Activated CD4-positive, CD25-positive, alpha-beta regulatory T cell treated with anti-CD3 and anti-CD28 coated beads, Interleukin-2, amount 50 U/mL, for 16 hours (primary cell): ENCODE measurements around the gene MON1A.
A peak's percentile ranks its signal among the peaks of the same experiment; 100 is the strongest.
"Not testable (repeated sequence)": the region's sequence is repeated elsewhere in the genome, so short reads cannot be mapped to it uniquely, and the experiment has no call there.

Experiments used
- DNase-seq: peaks from one replicate; pipeline ENCODE4 v3.0.0-alpha.2; 2020; ENCODE audit warnings: low read depth, low spot score

Gene MON1A

DNA sequence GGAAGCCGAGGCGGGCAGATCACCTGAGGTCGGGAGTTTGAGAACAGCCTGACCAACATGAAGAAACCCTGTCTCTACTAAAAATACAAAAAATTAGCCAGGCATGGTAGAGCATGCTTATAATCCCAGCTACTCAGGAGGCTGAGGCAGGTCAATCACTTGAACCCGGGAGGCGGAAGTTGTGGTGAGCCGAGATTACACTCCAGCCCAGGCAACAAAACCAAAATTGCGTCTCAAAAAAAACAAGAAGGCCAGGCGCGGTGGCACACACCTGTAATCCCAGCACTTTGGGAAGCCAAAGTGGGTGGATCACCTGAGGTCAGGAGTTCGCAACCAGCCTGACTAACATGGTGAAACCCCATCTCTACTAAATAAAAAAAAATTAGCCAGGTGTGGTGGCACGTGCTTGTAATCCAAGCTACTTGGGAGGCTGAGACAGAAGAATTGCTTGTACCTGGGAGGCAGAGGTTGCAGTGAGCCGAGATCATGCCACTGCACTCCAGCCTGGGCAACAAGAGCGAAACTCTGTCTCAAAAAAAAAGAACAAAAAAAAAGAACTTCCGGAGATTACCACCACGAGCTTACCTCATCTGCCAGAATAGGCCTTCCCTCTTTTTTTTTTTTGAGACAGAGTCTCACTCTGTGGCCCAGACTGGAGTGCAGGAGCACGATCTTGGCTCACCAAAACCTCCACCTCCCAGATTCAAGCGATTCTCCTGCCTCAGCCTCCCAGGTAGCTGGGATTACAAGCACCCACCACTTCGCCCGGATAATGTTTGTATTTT, 11.6 kb downstream of the MON1A start:
- not testable (repeated sequence) for DNase-seq

DNA sequence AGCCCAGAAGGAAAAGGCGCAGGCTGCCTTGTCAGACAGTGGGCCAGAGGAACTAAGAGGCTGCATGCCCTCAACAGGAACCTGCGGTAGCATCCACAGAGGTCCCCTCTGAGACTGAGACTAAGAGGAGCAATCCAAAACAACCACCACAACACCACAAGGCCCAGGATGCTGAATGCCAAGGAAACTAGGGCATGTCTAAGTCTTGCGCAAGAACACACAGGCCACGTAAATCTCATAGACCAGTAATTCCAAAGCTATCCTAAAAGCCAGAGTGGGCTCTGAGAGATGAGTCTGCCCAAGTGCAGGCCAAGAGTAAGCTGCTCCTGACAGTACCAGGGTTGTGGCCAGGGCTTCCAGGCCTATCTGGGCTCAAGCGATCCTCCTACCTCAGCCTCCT, 12.9 kb downstream of the MON1A start:
- DNase-seq: no peak

DNA sequence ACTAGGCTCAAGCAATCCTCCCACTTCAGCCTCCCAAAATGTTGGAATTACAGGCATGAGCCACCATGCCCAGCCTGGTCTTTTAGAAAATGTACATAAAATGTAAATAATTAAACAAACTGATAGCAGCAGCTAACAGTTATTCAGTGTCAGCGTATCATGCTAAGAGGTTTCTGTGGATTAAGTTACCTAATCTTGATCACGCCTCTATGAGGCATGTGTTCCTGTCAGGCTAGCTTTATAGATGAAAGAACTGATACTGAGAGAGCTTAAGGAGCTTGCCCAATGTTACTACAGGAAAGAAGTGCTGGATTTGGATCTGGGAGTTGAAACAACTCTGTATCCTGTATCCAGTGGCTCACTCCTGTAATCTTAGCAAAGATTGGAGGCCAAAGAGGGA, 14.7 kb downstream of the MON1A start:
- no peak for DNase-seq

DNA sequence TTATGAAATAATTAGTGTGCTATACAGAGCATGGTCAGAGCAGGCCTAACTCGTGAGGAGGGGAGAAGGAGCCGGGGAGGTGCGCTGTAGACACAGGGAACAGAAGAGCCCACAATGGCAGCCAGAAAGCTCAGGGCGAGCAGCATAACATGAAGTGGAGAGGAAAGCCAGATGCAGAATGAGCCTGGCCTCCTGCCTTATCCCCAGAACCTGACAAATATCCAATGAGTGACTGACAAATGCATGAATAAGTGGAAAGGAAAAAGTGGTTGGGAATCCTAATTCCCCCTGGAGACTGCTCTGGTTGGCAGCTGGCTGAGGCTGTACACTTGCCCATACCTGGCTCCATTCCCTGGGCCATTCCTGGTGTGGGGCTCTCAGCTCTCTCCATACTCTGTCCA, 16.7 kb downstream of the MON1A start:
- no peak for DNase-seq

DNA sequence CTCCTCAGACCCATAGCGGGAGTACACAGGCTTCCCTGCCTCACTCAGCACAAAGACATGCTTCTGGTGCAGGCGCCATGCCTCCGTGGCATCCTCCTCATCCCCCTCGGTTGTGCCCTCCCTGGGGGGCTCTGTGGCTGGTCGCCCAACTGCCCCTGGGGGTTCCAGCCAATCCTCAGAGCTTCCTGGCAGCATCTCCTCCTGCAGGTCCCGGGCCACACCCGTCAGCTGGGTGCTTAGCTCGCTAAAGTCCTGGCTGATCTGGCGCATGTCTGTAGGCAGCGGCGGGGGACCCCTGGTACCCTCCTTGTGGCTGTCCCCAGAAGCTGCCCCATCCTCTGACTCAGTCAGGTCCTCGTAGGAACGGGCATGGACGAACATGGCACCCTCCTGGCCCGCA, 18.0 kb downstream of the MON1A start:
- no peak for DNase-seq

DNA sequence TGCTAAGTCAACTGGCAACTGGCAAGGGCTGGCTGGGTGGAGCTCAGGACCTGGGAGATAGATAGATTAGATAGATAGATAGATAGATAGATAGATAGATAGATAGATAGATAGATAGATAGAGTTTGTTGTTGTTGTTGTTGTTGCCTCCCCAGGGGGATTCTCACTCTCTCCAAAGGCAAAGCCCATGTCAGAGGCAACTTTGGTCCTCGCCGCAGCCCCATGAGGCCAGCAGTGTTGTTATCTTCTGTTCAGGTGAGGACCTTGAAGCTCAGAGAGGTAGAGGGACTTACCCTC, 18.5 kb downstream of the MON1A start:
- no peak for DNase-seq

DNA sequence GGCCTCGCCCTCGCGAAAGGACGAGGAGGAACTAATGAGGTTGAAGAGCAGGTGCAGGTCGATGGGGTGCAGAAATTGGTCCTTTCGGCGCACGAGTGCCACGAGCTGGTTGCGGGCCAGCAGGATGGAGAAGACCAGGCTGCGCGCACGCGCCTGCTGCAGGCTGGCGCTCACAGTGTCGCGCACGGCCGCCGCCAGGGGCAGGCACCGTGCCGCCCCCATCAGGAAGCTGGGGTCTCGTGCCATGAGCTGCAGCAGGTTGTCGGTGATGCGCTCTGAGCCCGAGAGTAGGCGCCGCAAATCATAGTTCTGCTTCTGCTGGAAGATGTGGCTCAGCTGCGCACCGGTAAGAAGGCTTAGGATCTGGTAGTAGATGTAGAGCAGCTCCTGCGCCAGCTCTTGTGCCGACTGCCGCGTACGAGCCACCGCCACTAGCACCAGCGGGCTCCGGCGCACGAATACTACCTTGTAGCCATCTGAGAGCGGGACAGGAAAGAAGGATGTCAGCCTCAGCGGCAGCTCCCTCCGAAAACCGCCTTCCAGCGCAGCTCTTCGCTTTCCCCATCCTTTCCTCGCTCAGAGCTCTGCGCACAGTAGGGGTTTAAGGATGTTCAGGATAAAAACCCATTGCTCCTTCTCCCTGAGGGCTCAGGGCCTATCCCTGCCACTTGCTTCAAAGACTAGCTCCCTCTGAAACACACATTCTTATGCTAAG, 19.0 kb downstream of the MON1A start:
- DNase-seq: no peak

DNA sequence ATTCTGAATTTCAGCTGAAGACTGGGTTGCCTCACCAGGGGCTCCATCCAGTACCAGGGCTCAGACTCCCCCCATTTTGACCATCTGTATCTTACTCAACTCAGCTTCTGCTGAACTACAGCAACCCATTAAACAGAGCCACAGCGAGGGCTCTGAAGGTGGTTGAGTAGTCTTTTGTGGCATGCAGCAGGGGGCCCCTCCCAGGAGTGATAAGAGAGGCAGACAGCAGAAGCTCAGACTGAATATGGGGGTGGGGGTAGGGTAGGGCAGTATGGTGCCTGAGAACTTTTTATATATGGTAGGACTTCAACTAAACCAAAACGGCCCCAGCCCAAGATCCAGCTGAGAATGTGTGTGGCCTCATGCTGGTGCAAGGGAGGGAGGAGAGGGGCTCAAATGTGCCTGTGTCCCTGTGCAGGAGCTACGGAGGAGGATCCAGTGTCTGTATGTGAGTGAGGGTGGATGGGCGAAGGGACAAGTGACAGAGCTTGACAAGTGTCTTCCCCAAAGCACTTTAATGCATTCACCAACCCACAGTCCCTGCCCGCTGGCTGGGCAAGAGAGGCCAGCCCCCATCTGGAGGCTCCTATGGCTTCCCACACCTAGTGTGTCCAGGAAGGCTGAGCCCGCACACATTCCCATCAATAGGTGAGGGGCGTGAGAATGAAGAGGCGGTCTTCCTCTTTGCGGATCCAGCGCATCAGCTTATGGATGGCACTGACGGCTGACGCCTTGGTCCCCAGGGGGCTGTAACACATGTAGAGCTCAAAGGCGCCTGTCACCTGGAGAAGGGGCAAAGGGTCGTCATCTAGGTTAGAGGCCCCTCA, 21.0 kb downstream of the MON1A start:
- no peak for DNase-seq

DNA sequence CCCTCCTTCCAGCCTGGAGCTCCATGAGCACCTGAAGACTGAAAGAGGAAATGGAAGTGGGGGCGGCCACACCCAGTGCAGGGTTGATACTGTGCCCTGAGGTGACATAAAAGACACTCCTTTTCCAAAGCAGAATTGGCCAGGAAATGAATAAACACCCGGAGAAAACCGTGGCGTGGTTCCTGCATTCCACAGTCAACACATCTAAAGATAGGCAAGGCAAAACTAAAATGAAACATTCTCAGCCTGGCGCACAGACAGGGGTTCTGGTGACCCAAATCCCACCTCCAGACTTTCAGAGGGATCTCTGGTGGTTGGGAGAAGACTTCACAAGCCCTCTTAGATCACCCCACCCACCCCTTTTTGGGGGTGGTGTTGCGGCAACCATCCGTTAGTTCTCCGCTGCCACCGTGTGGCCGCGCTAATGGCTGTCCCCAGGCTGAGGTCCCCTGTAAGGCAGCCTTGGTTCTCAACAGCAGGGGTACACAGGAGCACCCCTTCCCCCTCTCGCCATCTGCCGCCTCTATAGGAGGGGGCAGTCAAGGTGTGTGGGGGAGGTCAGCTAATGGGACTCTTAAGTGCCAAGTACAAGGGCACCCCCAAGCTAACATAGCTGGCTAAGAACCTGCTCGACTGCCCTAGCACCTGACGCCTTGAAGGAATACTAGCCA, 23.4 kb downstream of the MON1A start:
- DNase-seq: peak; percentile 10

DNA sequence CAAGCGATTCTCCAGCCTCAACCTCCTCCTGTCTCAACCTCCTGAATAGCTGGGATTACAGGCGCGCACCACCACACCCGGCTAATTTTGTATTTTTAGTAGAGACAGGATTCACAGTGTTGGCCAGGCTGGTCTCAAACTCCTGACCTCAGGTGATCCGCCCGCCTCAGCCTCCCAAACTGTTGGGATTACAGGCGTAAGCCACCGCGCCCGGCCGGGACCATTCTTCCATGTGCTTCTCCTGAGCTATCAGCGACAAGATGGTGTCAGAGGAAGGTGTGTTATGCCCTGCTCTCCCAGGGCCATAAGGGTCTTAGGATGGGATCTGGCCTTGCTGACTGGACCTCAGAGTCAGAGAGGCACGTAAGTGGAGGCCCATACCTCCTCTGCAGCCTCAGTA, 25.2 kb downstream of the MON1A start:
- DNase-seq: not testable (repeated sequence)

DNA sequence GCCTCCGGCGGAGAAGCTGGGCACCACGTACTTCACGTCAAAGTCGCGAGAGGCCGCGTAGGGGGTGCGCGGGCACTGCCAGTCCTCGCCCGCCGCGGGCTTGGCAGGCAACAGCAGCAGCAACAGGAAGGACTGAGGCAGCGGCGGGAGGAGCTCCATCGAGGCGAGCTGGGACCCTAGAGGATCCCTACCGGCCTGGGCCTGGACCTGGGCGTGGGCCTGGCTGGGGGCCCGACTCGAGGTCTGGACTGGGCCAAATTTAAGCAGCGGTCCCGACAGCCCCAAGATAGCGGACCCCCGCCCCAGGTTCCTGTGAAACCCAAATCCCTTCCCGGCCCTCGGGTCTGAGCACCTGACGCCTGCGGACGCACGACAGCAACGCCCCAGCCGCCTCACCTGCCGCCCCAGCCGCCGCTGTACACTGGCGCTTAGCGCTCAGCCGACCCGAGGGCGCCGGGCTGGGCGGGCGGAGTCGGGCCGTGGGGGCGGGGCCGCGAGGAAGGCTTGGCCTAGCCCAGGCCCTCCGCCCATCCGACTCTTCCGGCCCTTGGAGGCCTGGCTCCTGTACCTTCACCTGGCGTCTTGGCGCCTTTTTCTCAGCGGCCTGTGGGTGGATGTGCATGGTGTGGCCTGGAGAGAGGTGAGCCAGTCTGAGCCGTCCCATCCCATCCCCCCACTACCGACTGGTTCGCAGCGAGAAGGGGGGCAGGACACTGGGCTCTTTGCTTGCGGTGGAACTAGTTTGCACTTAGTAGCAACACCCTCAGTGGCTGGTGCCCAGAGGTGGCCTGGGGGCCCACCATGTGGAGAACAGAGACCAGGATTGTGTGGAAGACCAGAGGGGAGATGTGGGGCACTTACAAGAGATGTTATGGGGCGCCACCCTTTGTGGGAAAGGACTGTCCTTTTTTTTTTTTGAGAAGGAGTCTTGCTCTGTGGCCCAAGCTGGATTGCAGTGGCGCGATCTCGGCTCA, 25.9 kb downstream of the MON1A start, which contains the start of gene MST1R:
MST1R (minus strand) TSS at position 423 of the 974 bp plus-strand sequence; CDS start at position 159, 264 bp downstream.
- peak; percentile 58 for DNase-seq

DNA sequence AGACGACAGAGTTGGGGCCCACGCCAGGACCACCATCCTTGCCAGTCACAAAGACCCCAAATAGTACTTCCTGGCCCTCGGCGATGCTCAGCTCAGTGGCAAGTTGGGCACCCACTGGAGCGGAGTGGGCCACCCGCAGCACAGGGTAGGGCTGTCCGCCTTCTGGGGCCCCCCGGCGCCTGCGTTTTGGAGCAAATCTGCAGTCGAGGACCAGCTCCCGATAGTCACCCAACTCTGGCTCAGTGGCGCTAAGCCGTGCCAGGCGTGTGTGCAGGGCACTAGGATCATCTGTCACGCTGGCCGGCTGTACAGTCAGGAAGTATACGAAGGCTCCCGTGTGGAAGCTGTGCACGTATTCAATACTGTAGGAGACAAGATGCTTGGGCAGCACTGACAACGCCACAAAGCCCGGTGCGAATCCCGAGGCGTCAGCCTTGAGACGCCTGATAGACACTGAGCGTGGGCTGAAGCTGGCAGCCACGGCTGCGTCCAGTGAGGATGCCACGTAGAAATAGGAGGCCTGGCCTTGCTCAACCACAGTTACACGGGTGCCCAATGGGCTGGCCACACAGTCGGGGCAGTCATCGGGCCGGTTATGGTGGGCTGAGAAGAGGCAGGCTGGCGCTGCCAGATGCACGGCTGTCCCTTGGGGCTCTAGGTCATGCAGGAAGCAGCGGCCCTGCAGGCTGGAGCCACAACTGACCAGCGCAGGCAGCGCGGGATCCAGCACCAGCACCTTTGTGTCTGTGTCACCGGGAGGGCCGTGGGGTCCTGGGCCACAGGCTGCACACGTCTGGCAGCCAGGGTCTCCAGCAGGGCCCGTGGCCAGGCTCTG, 26.9 kb downstream of the MON1A start:
- DNase-seq: no peak

DNA sequence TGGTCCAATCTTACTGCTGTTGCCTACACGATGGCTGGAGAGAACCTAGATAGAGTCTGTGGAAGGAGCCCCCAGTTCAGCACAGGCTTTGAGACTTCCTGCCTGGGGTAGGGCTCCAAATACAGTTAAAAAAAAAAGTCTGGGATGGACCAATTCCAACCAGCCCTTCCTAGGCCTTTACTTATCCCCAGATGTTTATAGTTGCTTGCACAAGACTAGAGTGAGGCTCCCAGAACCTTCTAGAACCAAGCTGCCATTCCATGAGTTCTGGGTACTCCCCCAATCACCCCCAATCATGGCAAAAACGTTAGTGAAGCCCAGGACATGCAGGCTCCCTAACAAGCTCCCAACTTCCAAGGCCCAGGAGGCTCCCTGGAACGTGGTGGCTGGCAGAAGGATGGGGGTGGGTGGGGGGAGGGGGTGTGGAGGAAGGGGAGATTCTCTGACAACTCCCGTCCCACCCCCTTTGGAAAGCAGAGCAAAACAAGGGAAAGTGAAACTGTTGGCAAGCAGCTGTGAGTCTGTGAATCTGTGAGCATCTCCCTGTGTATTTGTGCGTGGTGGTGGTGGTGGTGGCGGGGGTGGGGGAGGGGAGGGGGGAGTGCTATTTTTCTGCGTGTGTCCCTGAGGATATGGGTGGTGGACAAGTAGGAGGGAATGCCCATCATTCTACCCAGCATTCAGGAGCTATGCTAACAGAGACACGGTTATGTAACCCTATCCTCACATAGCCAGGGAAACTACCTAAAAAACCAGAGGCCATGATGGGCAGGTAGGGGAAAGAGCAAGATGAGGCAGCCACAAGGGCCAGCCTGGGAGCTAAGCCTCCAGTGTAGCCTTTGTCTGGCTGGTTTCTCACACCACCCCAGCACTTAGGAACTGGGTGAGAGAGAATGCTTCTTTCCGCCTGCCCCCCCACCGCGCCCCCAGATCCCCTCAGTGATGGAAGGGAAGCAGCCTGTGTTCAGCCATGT, 28.0 kb downstream of the MON1A start:
- no peak for DNase-seq

DNA sequence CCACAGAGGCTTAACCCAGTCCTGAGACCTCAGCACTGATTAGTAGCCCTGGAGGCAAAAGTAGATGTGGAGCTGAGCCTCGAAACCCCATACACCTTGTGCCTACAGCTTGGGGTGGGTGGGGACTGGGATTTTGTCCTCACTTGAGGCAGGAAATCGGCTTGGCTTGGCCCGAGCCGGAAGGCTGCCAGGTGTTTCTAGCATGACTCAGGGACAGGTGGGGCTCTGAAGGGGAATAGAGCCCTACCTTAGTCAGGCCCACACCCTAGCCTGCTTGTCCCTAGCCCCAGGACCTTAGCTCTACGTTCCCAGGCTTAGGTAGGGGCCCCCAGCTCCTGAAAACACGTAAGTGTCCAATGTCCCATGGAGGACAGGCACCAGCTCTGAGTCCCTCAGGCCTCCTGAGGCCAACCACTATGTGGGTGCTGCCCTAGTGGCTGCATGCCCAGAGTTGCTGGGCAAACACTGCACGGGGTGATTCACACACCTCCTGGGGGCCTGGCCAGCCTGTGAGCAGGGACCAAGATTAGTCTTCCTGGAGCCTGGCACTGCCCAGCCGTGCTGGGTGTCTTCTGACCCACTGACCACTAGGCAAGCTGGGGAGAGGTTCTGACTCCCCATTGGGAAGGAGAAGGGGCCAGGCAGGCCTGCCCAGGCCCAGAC, 29.0 kb downstream of the MON1A start:
- no peak for DNase-seq

DNA sequence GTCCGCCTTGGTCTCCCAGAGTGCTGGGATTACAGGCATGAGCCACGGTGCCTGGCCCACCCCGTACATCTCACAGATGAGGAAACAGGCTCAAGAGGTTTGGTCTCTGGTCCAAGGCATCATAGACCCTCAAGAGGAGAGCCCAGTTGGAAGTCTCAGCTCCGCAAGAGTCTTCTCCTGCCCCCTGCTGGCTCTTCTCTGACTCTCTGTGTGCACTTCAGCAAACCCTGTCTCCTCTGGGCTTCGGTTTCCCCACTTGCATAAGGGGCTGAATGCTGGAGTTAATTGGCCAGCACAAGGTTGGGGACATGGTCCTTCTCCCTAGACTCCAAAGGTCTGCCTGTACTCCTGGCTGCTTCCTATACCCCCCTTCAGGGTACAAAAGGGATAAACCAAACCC, 29.8 kb downstream of the MON1A start:
- DNase-seq: no peak

DNA sequence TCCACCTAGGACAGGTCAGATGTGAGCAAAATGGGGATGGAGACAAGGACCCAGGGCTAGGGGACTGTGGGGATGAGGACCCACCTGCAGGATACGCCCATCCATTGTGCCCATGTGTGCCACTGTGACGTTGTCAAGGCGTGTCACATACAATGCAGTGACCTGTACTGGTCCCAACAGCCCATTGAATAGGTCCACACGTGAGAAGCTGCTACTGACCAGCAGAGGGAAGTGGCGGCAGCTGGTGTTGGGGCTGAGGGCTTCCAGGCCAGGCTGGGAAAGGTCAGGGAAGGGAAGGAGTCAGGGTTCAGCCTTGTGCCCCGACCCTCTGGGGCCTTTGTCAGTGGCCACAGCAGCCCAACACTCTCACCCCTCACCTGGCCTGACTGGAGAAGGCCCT, 30.6 kb downstream of the MON1A start:
- DNase-seq: no peak

DNA sequence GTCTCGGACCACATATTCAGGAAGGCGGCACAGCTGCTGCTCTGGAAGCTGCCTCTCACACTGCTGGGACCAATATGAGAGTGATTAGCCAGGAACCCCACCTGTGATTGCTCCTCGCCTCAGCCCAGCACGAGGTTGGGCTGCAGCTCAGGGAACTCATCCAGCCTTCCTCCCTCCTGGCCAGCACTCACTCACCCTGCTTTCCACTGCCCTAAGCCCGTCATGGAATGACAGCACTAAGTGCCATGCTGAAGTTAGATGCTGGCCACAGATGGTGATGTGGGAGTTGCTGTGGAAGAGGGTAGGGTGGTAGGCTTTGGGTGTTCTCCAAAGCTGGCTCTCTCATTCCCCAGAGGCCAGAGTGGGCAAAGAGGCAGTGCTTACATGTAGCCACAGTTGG, 33.3 kb downstream of the MON1A start:
- DNase-seq: no peak

DNA sequence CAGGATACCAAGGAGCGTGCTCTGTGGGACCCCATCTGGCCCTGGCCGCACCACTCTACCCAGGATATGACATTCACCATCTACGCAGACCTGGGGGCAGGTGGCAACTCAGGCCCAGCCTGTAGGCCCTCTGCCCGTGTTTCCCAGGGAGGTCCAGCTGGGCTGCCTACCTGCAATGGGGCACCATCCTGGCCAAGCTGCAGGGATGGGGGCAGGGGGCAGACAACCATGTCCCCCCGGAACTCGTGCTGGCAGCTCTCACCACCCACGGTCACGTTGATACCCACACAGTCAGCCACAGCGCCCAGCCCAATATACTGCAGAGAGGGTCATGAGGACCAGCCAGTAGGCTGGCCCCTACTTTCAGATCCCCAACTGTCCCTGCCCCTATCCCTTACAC, 33.8 kb downstream of the MON1A start:
- no peak for DNase-seq
